Measurements from ENCODE around the gene TEX30. TPM values are rescaled to one million over a fixed set of nuclear protein-coding genes. Genes with fewer than 3 reads are reported as not detected.
A peak's percentile ranks its signal among the peaks of the same experiment; 100 is the strongest.

Gene TEX30
- total and polyA plus RNA-seq, 2 of the 4 experiments (the other 2 are of a cell fraction): 8.1 to 10.4 TPM

GRCh38 chr13:102799426-102800144 is 26.0 kb upstream of the TEX30 start:
- Histone ChIP-seq H3K79me1 (ENCODE audit: low read depth in 1 of 2, low read length in 2 of 2) (peaks cover 28 to 43% of the 10 kb centered on the region in 2 experiments), H4K20me1 (ENCODE audit: insufficient read depth, low read length) (no peaks in the 10 kb centered on the region), H3K4me1 (ENCODE audit: control insufficient read depth, insufficient read depth, low read length) (0 out of 2 replicates have a peak, but pooled peaks cover 3% of the 10 kb centered on the region), H2AK5ac (ENCODE audit: low read depth, low read length) (0 out of 2 replicates have a peak overlapping the region, but pooled peaks have one; percentile 39), H4K91ac (ENCODE audit: insufficient read depth, low read depth, low read length) (peak overlapping the region; percentile 83), H4K5ac (ENCODE audit: low read depth, low read length) (peak overlapping the region; percentile 86), H2BK20ac (ENCODE audit: low read depth, low read length) (no peak overlapping the region), H3K4ac (ENCODE audit: low read depth, low read length) (peak overlapping the region; percentile 91), H3K9ac (ENCODE audit: low read depth, low read length) (peak overlapping the region; percentile 75), H2BK5ac (ENCODE audit: low read depth, low read length, poor library complexity, severe bottlenecking) (peak overlapping the region; percentile 77), H3K36me3 (ENCODE audit: control insufficient read depth, insufficient read depth, low read length) (0 out of 2 replicates have a peak, but pooled peaks cover 1% of the 10 kb centered on the region), H3K27me3 (ENCODE audit: control insufficient read depth, insufficient read depth, low read length) (no peaks in the 10 kb centered on the region), H4K8ac (ENCODE audit: low read depth in 2 of 2, low read length in 2 of 2) (peak overlapping the region; percentile 51 to 92), H2BK15ac (ENCODE audit: low read depth, low read length) (peak overlapping the region; percentile 60; the same call in 1 of the 3 replicates), H3K56ac (ENCODE audit: extremely low read depth, insufficient read depth, low read length) (peak overlapping the region; percentile 73; the same call in 1 of the 2 replicates), H2AK9ac (replicated peaks; ENCODE audit: low read depth, low read length, poor library complexity) (peak overlapping the region; percentile 98), H3K18ac (ENCODE audit: low read depth, low read length) (peak overlapping the region; percentile 22; the same call in 1 of the 2 replicates), H3K14ac (replicated peaks; ENCODE audit: low read depth, low read length) (peak overlapping the region; percentile 88), H3K4me2 (ENCODE audit: low read depth, low read length) (peak overlapping the region; percentile 93), H3K23ac (ENCODE audit: low read depth, low read length) (peak overlapping the region; percentile 87; the same call in 1 of the 2 replicates), H3K9me3 (ENCODE audit: control insufficient read depth, insufficient read depth, low read length) (no peaks in the 10 kb centered on the region), H3K4me3 (ENCODE audit: insufficient read depth, low read depth, low read length) (peak overlapping the region; percentile 84), H2BK120ac (ENCODE audit: low read depth, low read length) (peak overlapping the region; percentile 52; the same call in 1 of the 2 replicates), H3K9me1 (ENCODE audit: insufficient read depth, low read length) (0 out of 2 replicates have a peak, but pooled peaks cover 6% of the 10 kb centered on the region), H2AFZ (replicated peaks; ENCODE audit: low read length, poor library complexity) (peak overlapping the region; percentile 100), H3K27ac (ENCODE audit: insufficient read depth, low read length) (peak overlapping the region; percentile 68)
- WGBS, 2 experiments (ENCODE audit: extremely low coverage in 2 of 2, insufficient read length in 1 of 2): 3% methylated on average over 13 of the region's 69 CpGs; no CpG with 5 or more reads in 1 of the 2 experiments
- ATAC-seq (ENCODE audit: low read depth): peak; percentile 22
- POLR2A ChIA-PET (ENCODE audit: unreplicated experiment): interaction anchor here (0.6 kb wide), 1 partner anchor 46 kb away, joined by 3 read pairs; no protein-coding TSS in a partner anchor
- intact Hi-C loops (cut with micrococcal nuclease): loop anchor here (1.0 to 2.0 kb wide), 3 partner anchors 47 to 219 kb away; partner anchors contain the start of genes ERCC5 and TPP2
- BruUV-seq (replicated peaks): no TSS peak
- in situ Hi-C loops (cut with MboI; ENCODE audit: low sequenced_read_pairs): no loop called here
- CTCF ChIA-PET: interaction anchor here (0.7 to 2.1 kb wide), 2 partner anchors 25 to 45 kb away, joined by 3 to 6 read pairs; no protein-coding TSS in a partner anchor
- dilution Hi-C loops (cut with HindIII; ENCODE audit: low sequenced_read_pairs, unreplicated experiment): no loop called here
- peak; percentile 5 for DNase-seq
- TF ChIP-seq CEBPB (IDR thresholded peaks at IDR 0.05; ENCODE audit: low read depth, low read length): no peak
- TF ChIP-seq MXI1 (IDR thresholded peaks at IDR 0.05; ENCODE audit: borderline replicate concordance, low read depth, low read length): no peak
- no peak for TF ChIP-seq FOS (IDR thresholded peaks at IDR 0.05; ENCODE audit: low read depth, low read length)
- no peak for TF ChIP-seq CHD1 (IDR thresholded peaks at IDR 0.05; ENCODE audit: low read depth, low read length)
- TF ChIP-seq, protein P1, sequence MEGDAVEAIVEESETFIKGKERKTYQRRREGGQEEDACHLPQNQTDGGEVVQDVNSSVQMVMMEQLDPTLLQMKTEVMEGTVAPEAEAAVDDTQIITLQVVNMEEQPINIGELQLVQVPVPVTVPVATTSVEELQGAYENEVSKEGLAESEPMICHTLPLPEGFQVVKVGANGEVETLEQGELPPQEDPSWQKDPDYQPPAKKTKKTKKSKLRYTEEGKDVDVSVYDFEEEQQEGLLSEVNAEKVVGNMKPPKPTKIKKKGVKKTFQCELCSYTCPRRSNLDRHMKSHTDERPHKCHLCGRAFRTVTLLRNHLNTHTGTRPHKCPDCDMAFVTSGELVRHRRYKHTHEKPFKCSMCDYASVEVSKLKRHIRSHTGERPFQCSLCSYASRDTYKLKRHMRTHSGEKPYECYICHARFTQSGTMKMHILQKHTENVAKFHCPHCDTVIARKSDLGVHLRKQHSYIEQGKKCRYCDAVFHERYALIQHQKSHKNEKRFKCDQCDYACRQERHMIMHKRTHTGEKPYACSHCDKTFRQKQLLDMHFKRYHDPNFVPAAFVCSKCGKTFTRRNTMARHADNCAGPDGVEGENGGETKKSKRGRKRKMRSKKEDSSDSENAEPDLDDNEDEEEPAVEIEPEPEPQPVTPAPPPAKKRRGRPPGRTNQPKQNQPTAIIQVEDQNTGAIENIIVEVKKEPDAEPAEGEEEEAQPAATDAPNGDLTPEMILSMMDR (conservative IDR thresholded peaks at IDR 0.05; ENCODE audit: low read depth, low read length): no peak
- TF ChIP-seq MAZ (IDR thresholded peaks at IDR 0.05; ENCODE audit: borderline replicate concordance, low read depth, low read length): no peak
- TF ChIP-seq POLR2A (IDR thresholded peaks at IDR 0.05; ENCODE audit: low read depth, low read length): no peak
- TF ChIP-seq RAD21 (IDR thresholded peaks at IDR 0.05; ENCODE audit: low read length): no peak
- TF ChIP-seq RFX5 (IDR thresholded peaks at IDR 0.05; ENCODE audit: low read depth, low read length): no peak
- no peak for TF ChIP-seq RCOR1 (IDR thresholded peaks at IDR 0.05; ENCODE audit: insufficient replicate concordance, low read length)
- no peak for TF ChIP-seq SMC3 (IDR thresholded peaks at IDR 0.05; ENCODE audit: low read depth, low read length)
- no peak for TF ChIP-seq ELK1 (IDR thresholded peaks at IDR 0.05; ENCODE audit: borderline replicate concordance, low read depth, low read length)
- TF ChIP-seq NFE2L2 (IDR thresholded peaks at IDR 0.05; ENCODE audit: low read depth, low read length): no peak
- no peak for TF ChIP-seq MAFK (IDR thresholded peaks at IDR 0.05; ENCODE audit: low read depth, low read length)
- TF ChIP-seq BHLHE40 (IDR thresholded peaks at IDR 0.05; ENCODE audit: low read depth, low read length): no peak
